SKM-1 (cell line): ENCODE results near the gene STK40.

Experiments used
- DNase-seq: peaks from one replicate; lab custom pipeline; 2025; ENCODE audit not compliant: unreplicated experiment; lab: John Stamatoyannopoulos, UW

STK40 gene

GRCh38 chr1:36385410-36386264 is at the start of gene STK40:
Gene STK40, minus strand, starts transcription at chr1:36385924. Its CDS starts 24,592 bp downstream, at chr1:36361332.
- peak; percentile 99 for DNase-seq

- DNase-seq: no peak
Measured at GRCh38 chr1:36433102-36433501, 47.4 kb upstream of the STK40 start.

GRCh38 chr1:36432616-36433015 is 46.9 kb upstream of the STK40 start:
- no peak for DNase-seq

- DNase-seq: no peak
Measured at GRCh38 chr1:36425791-36426190, 40.1 kb upstream of the STK40 start.

GRCh38 chr1:36421649-36422048 is 35.9 kb upstream of the STK40 start:
- DNase-seq: no peak

GRCh38 chr1:36420836-36421317 is 35.2 kb upstream of the STK40 start:
- peak; percentile 89 for DNase-seq

- no peak for DNase-seq
Measured at GRCh38 chr1:36420409-36420808, 34.7 kb upstream of the STK40 start.

GRCh38 chr1:36419569-36419968 is 33.8 kb upstream of the STK40 start:
- DNase-seq: no peak

GRCh38 chr1:36419140-36419539 is 33.4 kb upstream of the STK40 start:
- DNase-seq: no peak

- no peak for DNase-seq
Measured at GRCh38 chr1:36417931-36418330, 32.2 kb upstream of the STK40 start.

- no peak for DNase-seq
Measured at GRCh38 chr1:36415661-36416326, 30.1 kb upstream of the STK40 start.

GRCh38 chr1:36414384-36414783 is 28.7 kb upstream of the STK40 start:
- DNase-seq: no peak

GRCh38 chr1:36411674-36412648 is 26.2 kb upstream of the STK40 start:
- no peak for DNase-seq

- DNase-seq: no peak
Measured at GRCh38 chr1:36408479-36408878, 22.8 kb upstream of the STK40 start.

GRCh38 chr1:36406440-36406839 is 20.7 kb upstream of the STK40 start:
- no peak for DNase-seq

GRCh38 chr1:36402504-36402890 is 16.8 kb upstream of the STK40 start:
- no peak for DNase-seq

GRCh38 chr1:36401602-36402503 is 16.1 kb upstream of the STK40 start:
- no peak for DNase-seq

GRCh38 chr1:36400825-36401601 is 15.3 kb upstream of the STK40 start:
- DNase-seq: peak; percentile 91

- DNase-seq: no peak
Measured at GRCh38 chr1:36400514-36400824, 14.7 kb upstream of the STK40 start.
